Mucosa of descending colon (tissue), 3 donors: ENCODE measurements around the gene SAMD1. TPM values are rescaled to one million over a fixed set of nuclear protein-coding genes. Genes with fewer than 3 reads are reported as not detected.
"Not testable (repeated sequence)": the region's sequence is repeated elsewhere in the genome, so short reads cannot be mapped to it uniquely, and the experiment has no call there.

ENCODE experiments used
- ATAC-seq: fragments of 200-7000 bp; cut with Tn5 transposase; one replicate; pipeline ENCODE4 v1.9.1; 2020; ENCODE audit warnings: mild to moderate bottlenecking, moderate library complexity
- DNase-seq, 3 donors: peaks; one replicate each; pipeline ENCODE4 v3.0.0-alpha.2; 2020
- H3K36me3 ChIP-seq: fragments of 200-600 bp; one replicate; pipeline ENCODE4 v1.8.0; 2021; ENCODE audit warnings: low read depth, mild to moderate bottlenecking
- H3K4me1 ChIP-seq: fragments of 200-600 bp; one replicate; pipeline ENCODE4 v1.8.0; 2021; ENCODE audit warnings: low read depth, mild to moderate bottlenecking
- H3K4me3 ChIP-seq: fragments of 200-600 bp; one replicate; pipeline ENCODE4 v1.8.0; 2021; ENCODE audit warnings: mild to moderate bottlenecking
- H3K9me3 ChIP-seq: fragments of 200-600 bp; one replicate; pipeline ENCODE4 v1.8.0; 2021; ENCODE audit warnings: mild to moderate bottlenecking
- intact Hi-C, 2 donors: fragments of 100-400 bp; cut with DNase I in 1 of 2; cut with micrococcal nuclease in 1 of 2; formaldehyde crosslinking; loops; one replicate each; pipeline versions ENCODE4 v1.11.0 to v1.11.1; 2022; cut with DNase I, micrococcal nuclease
- total RNA-seq, 3 donors: library from RNA; stranded (reverse); fragmentation: NEBNext Ultra II Directional in 2 of 3; extraction: Animal tissue kit (Norgen Biotek cat#: 25700) in 2 of 3; gene quantifications; one replicate each; pipeline versions ENCODE4 v1.2.1 to v1.2.4, GENCODE V29; 2021 to 2023
- TF ChIP-seq, protein P1 (sequence below): fragments of 200-600 bp; IDR thresholded peaks from one replicate; pipeline ENCODE4 v1.8.0; 2022; ENCODE audit warnings: antibody characterized with exemption, mild to moderate bottlenecking
- donor health status: DM: no; HTN: no; CAD: no; lungs with moderate emphysema.
- donor health status: DM: no; HTN: no; CAD: no.
- donor health status: DM: no; HTN: yes; CAD: no.

Gene SAMD1
- total RNA-seq, 3 donors from 2014 or later, result 39.8 to 61.8 (median 49.6) TPM

- TF ChIP-seq, protein P1, sequence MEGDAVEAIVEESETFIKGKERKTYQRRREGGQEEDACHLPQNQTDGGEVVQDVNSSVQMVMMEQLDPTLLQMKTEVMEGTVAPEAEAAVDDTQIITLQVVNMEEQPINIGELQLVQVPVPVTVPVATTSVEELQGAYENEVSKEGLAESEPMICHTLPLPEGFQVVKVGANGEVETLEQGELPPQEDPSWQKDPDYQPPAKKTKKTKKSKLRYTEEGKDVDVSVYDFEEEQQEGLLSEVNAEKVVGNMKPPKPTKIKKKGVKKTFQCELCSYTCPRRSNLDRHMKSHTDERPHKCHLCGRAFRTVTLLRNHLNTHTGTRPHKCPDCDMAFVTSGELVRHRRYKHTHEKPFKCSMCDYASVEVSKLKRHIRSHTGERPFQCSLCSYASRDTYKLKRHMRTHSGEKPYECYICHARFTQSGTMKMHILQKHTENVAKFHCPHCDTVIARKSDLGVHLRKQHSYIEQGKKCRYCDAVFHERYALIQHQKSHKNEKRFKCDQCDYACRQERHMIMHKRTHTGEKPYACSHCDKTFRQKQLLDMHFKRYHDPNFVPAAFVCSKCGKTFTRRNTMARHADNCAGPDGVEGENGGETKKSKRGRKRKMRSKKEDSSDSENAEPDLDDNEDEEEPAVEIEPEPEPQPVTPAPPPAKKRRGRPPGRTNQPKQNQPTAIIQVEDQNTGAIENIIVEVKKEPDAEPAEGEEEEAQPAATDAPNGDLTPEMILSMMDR, result no peak
- Histone ChIP-seq H3K4me1 (peaks cover 4% of the 10 kb centered on the region), H3K36me3 (no peaks in the 10 kb centered on the region), H3K4me3 (no peak overlapping the region), H3K9me3 (no peaks in the 10 kb centered on the region)
- intact Hi-C loops, result no loop called here
- ATAC-seq, result no peak
- DNase-seq, result no peak
Observed at GRCh38 chr19:14053500-14053899, 37.1 kb downstream of the SAMD1 start.

DNA sequence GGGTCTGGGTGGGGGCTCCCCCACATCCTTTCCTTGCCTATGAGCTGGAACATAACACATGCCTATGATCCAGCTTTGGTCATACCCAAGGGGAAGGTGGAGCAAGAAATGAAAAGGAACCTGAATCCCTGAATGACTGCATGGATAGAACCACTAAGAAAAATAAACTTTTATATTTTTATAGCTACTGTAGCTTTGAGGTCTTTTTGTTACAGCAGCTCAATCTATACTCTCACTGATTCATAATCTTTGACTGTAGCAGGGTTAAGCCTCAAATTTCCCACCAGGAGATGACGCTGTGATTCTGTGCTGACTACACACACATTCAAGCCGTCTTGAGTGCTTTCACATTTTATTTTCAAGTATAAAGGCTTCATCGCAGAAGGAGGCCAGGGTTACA lies 37.5 kb downstream of the SAMD1 start:
- Histone ChIP-seq H3K9me3 (no peaks in the 10 kb centered on the region), H3K4me1 (peaks cover 4% of the 10 kb centered on the region), H3K36me3 (no peaks in the 10 kb centered on the region), H3K4me3 (no peak overlapping the region)
- DNase-seq, result no peak
- TF ChIP-seq, protein P1, result no peak
- intact Hi-C loops, result no loop called here
- no peak for ATAC-seq

- ATAC-seq (no peak), DNase-seq (no peak)
- Histone ChIP-seq H3K36me3 (no peaks in the 10 kb centered on the region), H3K9me3 (no peaks in the 10 kb centered on the region), H3K4me3 (no peak overlapping the region), H3K4me1 (no peaks in the 10 kb centered on the region)
- TF ChIP-seq, protein P1, result no peak
- intact Hi-C loops, result no loop called here
Observed at GRCh38 chr19:14052470-14052869, 38.1 kb downstream of the SAMD1 start.

GRCh38 chr19:14051980-14052379 lies 38.6 kb downstream of the SAMD1 start:
- Histone ChIP-seq H3K9me3 (no peaks in the 10 kb centered on the region), H3K4me3 (no peak overlapping the region), H3K4me1 (no peaks in the 10 kb centered on the region), H3K36me3 (no peaks in the 10 kb centered on the region)
- DNase-seq (no peak), ATAC-seq (no peak)
- TF ChIP-seq, protein P1, result no peak
- intact Hi-C loops, result no loop called here

DNA sequence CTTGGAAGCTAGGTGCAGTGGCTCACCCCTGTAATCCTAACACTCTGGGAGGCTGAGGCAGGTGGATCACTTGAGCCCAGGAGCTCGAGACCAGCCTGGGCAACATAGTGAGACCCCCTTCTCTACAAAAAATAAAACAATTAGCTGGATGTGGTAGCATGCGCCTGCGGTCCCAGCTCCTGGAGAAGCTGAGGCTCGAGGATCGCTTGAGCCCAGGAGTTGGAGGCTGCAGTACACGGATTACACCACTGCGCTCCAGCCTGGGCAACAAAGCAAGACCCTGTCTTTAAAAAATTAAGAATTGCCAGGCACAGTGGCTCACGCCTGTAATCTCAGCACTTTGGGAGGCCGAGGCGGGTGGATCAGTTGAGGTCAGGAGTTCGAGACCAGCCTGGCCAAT lies 39.6 kb downstream of the SAMD1 start:
- intact Hi-C loops, H3K4me1 ChIP-seq, H3K9me3 ChIP-seq, ATAC-seq, H3K36me3 ChIP-seq, DNase-seq, H3K4me3 ChIP-seq: not testable (repeated sequence)

- Histone ChIP-seq H3K4me1 (no peaks in the 10 kb centered on the region), H3K36me3 (no peaks in the 10 kb centered on the region), H3K9me3 (no peaks in the 10 kb centered on the region), H3K4me3 (no peak overlapping the region)
- TF ChIP-seq, protein P1, result no peak
- ATAC-seq, result no peak
- no peak for DNase-seq
- intact Hi-C loops, result no loop called here
Observed at GRCh38 chr19:14050512-14050911, 40.0 kb downstream of the SAMD1 start.
